PC-3 (cell line): ENCODE data around the gene SPIRE2.
"Not testable (repeated sequence)": the region's sequence is repeated elsewhere in the genome, so short reads cannot be mapped to it uniquely, and the experiment has no call there.

ENCODE experiments used
- EZH2 ChIP-seq: fragments of 300-600 bp; sonication (generic); IDR thresholded peaks from one replicate; pipeline ENCODE4 v1.6.1; 2017; ENCODE audit warnings: antibody characterized with exemption, mild to moderate bottlenecking, low read length; ENCODE audit not compliant: unreplicated experiment
- TF ChIP-seq, protein P1 (sequence below): fragments of 300-600 bp; sonication (generic); conservative IDR thresholded peaks from 2 replicates; pipeline ENCODE4 v1.5.1; 2017; ENCODE audit warnings: antibody characterized with exemption, low read depth, mild to moderate bottlenecking, low read length

DNA sequence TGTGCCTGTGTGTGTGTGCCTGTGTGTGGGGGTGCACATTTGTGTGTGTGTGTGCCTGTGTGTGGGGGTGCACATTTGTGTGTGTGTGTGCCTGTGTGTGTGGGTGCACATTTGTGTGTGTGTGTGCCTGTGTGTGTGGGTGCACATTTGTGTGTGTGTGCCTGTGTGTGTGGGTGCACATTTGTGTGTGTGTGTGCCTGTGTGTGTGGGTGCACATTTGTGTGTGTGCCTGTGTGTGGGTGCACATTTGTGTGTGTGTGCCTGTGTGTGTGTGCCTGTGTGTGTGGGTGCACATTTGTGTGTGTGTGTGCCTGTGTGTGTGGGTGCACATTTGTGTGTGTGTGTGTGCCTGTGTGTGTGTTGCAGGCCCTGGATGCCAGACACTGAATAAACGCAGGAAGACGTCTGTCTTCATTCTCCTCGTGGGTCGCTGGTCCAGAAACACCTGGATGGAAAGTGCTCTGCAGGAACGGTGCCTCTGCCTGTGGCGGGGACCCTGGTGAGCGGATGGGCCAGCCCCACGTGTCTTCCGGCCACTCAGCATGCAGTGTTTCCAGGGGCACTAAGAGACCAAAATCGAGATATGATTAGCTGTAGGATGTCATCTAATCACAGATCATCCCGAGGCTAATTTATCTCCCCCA, 86.5 kb downstream of the SPIRE2 start:
- TF ChIP-seq, protein P1, sequence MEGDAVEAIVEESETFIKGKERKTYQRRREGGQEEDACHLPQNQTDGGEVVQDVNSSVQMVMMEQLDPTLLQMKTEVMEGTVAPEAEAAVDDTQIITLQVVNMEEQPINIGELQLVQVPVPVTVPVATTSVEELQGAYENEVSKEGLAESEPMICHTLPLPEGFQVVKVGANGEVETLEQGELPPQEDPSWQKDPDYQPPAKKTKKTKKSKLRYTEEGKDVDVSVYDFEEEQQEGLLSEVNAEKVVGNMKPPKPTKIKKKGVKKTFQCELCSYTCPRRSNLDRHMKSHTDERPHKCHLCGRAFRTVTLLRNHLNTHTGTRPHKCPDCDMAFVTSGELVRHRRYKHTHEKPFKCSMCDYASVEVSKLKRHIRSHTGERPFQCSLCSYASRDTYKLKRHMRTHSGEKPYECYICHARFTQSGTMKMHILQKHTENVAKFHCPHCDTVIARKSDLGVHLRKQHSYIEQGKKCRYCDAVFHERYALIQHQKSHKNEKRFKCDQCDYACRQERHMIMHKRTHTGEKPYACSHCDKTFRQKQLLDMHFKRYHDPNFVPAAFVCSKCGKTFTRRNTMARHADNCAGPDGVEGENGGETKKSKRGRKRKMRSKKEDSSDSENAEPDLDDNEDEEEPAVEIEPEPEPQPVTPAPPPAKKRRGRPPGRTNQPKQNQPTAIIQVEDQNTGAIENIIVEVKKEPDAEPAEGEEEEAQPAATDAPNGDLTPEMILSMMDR = not testable (repeated sequence)
- TF ChIP-seq EZH2 = not testable (repeated sequence)
